RKO (cell line): Measurements from ENCODE around the gene NRIP1.
"Not testable (repeated sequence)": the region's sequence is repeated elsewhere in the genome, so short reads cannot be mapped to it uniquely, and the experiment has no call there.

Source experiments
- DNase-seq: peaks from one replicate; pipeline ENCODE4 v3.0.0-alpha.2; 2016; ENCODE audit warnings: low spot score

Gene NRIP1

GRCh38 chr21:14975136-14975919 lies 89.5 kb downstream of the NRIP1 start:
- no peak for DNase-seq

- no peak for DNase-seq
Observed at GRCh38 chr21:14972678-14973077, 92.1 kb downstream of the NRIP1 start.

GRCh38 chr21:14968821-14969220 lies 96.0 kb downstream of the NRIP1 start:
- DNase-seq = no peak

GRCh38 chr21:14968029-14968428 lies 96.8 kb downstream of the NRIP1 start:
- DNase-seq = no peak

GRCh38 chr21:14964621-14965020 lies 100.2 kb downstream of the NRIP1 start:
- DNase-seq = no peak

- DNase-seq = no peak
Observed at GRCh38 chr21:14962217-14962616, 102.6 kb downstream of the NRIP1 start.

- DNase-seq = no peak
Observed at GRCh38 chr21:14961502-14961901, 103.3 kb downstream of the NRIP1 start.

- no peak for DNase-seq
Observed at GRCh38 chr21:14959343-14959742, 105.5 kb downstream of the NRIP1 start.

- DNase-seq = no peak
Observed at GRCh38 chr21:14957836-14958235, 107.0 kb downstream of the NRIP1 start.

- no peak for DNase-seq
Observed at GRCh38 chr21:14956807-14957206, 108.0 kb downstream of the NRIP1 start.

- DNase-seq = no peak
Observed at GRCh38 chr21:14955936-14956520, 108.8 kb downstream of the NRIP1 start.

- DNase-seq = no peak
Observed at GRCh38 chr21:14952916-14953315, 111.9 kb downstream of the NRIP1 start.

- DNase-seq = no peak
Observed at GRCh38 chr21:14949603-14950002, 115.2 kb downstream of the NRIP1 start.

- no peak for DNase-seq
Observed at GRCh38 chr21:14947613-14948160, 117.1 kb downstream of the NRIP1 start.

GRCh38 chr21:14945176-14945575 lies 119.6 kb downstream of the NRIP1 start:
- DNase-seq = no peak

- DNase-seq = no peak
Observed at GRCh38 chr21:14943616-14944015, 121.2 kb downstream of the NRIP1 start.

GRCh38 chr21:14942801-14943490 lies 121.9 kb downstream of the NRIP1 start:
- DNase-seq = no peak

GRCh38 chr21:14927324-14927723 lies 137.5 kb downstream of the NRIP1 start:
- not testable (repeated sequence) for DNase-seq

- no peak for DNase-seq
Observed at GRCh38 chr21:14926186-14926585, 138.6 kb downstream of the NRIP1 start.

- DNase-seq = no peak
Observed at GRCh38 chr21:14923468-14923867, 141.3 kb downstream of the NRIP1 start.

- DNase-seq = no peak
Observed at GRCh38 chr21:14922980-14923379, 141.8 kb downstream of the NRIP1 start.

- no peak for DNase-seq
Observed at GRCh38 chr21:14918527-14918926, 146.3 kb downstream of the NRIP1 start.

- DNase-seq = no peak
Observed at GRCh38 chr21:14917762-14918161, 147.0 kb downstream of the NRIP1 start.
